Caki2 (cell line): Measurements from ENCODE around the gene CELSR3. TPM values are rescaled to one million over a fixed set of nuclear protein-coding genes. Genes with fewer than 3 reads are reported as not detected.

Experiments
- DNase-seq: peaks from one replicate; pipeline ENCODE4 v3.0.0-alpha.2; 2015; ENCODE audit warnings: low read depth
- in situ Hi-C: cut with HindIII; loops from 2 replicates; pipeline ENCODE4 v1.10.0; 2016; ENCODE audit warnings: low sequenced_read_pairs, low pct_unique_long_range_greater_than_20kb, mixed read lengths
- total RNA-seq: library from RNA; depleted of rRNA; stranded (reverse); fragments of >200 nt; shearing (Covaris generic); gene quantifications from 2 replicates; pipeline ENCODE4 v1.2.3, GENCODE V29; 2014; ENCODE audit warnings: low replicate concordance

The CELSR3 gene
- total RNA-seq, 1 experiment from 2014 or later: 3.6 TPM

DNA sequence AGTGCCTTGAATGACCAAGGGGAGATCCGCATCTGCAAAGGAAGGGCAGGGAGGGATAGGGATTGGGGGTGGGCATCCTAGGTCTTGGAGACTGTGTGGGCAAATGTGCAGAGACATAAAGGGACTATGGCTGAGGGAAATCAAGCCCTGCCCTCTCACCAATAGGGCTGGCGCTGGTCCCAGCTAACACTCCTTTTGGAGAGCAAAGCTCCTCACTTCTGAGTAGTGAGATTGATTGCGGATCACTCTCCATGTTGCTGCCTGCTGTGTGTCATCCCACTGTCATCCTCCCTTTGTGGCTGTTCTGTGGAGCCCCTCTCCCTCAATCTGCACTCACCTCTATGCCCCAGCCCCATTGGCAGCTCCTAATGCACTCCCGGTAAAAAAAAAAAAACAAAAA is 2.2 kb upstream of the CELSR3 start:
- in situ Hi-C loops: no loop called here

DNA sequence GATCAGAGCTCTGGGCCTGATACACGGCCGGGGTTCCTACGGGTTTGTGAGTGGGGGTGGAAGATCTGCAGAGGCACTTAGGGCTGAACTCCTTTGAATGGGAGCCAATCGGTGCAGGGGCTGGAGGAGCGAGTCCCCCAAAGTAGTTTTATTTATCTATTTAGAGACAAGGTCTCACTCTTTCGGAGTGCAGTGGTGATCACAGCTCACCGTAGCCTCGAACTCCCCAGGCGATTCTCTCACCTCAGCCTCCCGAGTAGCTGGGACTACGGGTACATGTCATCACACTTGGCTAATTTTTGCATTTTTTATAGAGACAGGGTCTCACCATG is 1.6 kb upstream of the CELSR3 start:
- DNase-seq: no peak
- in situ Hi-C loops: no loop called here

More for the DNA sequence above, 2.2 kb upstream of the CELSR3 start:
- DNase-seq: no peak

DNA sequence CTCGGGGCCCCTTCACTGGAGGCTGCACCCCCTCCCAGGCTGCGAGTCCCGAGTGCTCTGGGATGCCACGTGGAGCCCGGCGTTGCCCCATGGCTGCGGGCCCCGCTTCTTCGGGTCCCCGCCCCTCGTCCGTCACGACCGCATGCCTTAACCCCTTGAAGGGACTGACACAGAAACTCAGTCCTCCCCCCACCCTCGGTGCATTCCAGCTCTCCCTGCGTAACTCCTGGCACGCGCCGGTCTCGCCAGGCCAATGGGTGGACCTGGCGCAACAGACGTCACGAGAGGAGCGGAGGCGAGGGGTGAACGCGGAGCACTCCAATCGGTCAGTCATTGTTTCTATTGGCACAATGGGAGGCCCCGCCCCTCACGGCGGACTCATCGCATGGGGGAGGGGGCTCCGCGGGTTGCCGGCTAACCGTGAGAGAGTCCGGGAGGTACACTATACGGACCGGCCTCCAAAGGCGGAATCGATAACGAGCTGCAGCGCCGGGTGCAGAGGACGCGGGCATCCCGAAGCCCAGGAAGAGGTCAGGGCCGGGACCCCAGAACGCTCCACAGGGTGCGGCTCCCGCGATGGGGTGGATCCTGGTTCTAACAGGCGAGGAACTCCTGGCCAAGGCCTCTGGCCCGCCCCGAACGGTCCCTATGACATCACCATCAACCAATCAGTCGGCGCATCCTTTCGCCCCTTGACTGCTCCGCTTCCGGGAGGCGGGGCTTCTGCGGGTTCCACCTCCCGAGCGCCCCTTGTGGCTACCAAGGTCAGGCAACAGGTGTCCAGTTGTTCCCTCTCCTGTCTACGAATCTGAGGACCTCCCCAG is 1.0 kb upstream of the CELSR3 start:
- in situ Hi-C loops: no loop called here
- peak; percentile 99 for DNase-seq

DNA sequence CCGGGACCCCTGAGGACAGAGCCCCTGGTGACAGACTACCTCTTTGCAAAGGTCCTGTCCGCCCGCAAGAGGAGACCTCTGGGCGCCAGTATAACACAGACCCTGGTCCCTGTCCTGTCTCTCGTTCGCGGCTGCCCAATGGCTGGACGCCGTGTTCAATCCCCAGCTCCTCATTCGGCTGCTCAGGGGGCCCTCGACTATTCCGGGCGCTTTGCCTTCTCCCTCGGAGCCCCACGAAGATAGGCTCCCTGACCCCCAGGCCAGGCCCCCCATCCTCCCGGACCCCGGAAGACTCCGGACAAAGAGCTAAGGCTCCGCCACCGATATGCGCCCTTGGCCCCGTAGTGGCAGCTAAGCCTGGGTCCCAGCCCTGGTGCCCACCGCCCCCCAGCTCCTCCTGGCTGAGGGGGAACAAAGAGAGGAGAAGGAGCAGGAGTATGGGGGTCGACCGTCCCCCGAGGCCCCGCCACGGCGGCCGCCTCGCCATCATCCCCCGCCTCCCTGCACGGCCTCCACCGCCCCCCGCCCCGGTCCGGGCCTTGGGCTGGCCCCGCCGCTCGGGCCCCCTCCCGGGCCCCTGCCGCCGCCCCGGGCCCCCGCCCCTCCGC is 437 bp downstream of the CELSR3 start:
- in situ Hi-C loops: no loop called here
- DNase-seq: no peak

DNA sequence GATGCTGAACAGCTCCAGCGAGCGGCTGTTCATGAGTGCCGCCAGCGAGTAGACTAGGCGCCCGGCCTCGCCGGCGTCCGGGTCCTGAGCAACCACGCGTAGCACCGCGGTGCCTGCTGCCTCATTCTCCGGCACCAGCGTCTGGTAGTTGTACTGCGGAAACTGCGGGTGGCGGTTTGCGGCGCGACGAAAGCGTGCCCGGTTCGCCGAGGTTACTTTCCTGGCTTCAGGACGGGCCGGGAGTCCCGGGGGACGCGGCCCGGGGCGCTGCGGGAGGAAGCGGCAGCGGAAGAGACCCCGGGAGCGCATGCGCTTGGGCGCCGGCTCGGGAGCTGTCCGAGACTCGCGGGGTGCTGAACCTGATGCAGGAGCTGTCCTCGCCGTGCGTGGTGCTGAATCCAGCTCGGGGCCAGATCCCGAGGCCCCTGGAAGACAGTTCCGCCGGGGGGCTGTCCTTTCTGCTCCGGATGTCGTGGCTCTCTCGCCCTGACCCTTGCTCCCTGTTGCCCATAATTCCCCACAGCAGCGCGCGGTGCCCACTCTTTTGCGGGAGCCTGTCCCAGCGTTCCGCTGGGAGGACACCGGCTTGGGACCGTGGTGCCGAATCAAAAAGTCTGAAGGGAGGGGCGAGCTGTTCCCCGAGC is 1.1 kb downstream of the CELSR3 start:
- peak; percentile 74 for DNase-seq
- in situ Hi-C loops: no loop called here

DNA sequence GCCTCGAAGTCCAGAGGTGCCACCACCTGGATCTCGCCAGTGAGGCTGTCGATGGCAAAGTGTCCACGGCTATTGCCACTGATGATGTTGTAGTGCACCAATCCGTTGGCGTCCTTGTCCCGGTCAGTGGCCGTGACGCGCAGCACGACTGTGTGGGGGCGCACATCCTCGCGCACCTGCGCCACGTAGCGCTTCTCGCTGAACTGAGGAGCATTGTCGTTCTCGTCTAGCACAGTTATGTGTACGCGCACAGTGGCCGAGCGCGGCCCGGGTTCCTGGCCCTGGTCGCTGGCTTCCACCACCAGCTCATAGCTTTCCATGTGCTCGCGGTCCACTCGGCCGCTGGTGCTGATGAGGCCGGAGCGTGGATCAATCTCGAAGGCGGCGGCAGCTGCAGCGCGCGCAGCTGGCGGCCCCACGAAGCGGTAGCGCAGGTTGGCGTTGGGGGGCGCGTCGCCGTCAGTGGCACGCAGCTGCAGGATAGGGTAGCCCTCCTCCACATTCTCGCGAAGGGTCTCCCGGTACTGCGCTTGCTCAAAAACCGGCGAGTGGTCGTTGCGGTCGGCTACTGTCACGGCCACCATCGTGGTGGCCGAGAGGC is 1.8 kb downstream of the CELSR3 start:
- DNase-seq: no peak
- in situ Hi-C loops: no loop called here

DNA sequence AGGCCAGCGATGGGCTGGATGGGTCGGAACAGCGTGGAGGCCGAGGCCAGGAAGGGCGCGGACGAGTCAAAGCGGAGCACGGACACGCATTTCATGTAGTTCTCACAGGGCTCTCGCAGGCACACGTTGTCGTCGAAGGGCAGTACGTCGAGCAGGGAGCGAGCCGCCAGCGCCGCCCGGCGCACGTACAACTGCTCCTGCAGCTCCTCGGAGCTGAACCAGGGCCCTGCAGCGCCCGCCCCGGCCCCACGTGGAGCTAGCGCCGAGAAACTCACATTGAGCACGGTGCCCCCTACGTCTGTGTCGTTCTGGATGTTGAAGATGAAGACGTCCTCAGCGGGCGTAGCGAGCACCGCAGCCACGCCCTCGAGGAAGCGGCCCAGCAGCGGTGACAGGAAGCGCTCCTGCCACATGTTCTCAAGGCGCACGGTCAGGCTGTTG is 5.8 kb downstream of the CELSR3 start:
- in situ Hi-C loops: no loop called here
- no peak for DNase-seq

DNA sequence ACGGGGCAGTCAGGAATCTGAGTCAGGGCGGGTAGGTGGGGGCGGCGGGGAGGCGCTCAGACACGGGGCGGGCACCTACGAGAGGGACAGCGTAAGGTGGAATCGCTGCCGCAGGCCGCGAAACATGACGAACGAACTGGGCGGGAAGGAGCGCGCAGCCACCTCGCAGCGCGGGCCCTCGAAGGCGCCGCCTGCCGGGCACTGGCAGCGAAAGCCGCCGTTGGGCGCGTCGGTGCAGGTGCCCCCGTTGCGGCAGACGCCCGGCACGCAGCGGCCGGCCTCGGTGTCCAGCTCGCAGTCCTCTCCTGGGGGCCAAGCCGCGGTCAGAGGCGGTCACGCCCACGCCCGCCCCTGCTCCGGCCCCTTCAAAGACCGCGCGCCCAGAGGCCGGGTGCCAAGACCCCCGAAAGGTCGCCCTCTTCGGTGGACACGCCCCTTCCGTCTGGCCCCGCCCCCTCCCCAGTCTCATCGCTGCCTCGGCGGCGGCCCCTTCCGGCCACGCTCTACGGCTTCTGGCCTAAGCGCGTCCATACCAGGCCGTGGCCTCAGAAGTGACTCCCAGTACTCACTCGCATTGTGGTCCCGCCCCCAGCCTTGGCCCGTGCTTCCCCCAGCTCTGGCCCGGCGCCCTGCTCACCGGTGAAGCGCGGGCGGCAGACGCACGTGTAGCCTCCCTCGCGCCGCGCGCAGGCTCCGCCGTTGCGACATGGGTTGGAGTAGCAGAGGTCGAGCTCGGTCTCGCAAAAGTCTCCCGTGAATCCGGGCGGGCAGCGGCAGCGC is 6.4 kb downstream of the CELSR3 start:
- in situ Hi-C loops: no loop called here
- DNase-seq: peak; percentile 86

DNA sequence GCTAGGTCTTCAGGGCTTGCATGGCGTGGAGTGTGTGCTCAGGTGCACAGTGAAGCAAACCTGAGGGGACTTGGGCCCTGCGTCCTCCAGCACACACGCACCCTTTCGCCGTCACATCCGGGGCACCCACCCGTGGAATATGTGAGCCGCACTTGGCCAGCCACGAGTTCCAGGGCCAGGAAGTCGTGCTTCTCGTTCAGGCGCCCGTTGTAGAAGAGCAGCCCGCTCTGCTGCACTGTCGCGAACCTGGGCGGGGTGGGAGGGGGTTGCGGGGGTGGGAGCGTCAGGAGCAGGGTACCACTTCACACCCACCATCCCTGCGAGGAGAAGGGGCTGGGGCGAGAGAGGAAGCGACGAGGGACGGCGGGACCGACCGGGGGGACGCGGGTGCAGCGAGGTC is 7.1 kb downstream of the CELSR3 start:
- no peak for DNase-seq
- in situ Hi-C loops: no loop called here

DNA sequence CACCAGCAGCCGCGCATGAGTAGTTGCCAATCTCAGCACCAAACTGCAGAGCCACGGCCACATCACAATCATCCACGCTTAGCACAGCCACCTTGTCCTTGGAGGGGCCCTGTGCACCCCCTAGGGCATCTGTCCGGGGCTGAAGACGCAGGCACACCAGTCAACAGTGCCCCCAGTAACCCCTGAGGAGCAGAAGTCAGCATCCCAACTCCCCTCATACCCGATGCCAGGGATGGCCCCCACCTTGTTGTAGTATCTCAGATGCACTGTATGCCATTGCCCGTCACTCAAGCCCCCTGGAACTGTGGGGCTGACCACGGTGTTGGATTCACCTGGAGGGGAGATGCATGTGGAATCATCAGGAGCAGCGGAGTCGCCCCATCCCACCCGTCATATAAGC is 7.6 kb downstream of the CELSR3 start:
- DNase-seq: no peak
- in situ Hi-C loops: no loop called here

DNA sequence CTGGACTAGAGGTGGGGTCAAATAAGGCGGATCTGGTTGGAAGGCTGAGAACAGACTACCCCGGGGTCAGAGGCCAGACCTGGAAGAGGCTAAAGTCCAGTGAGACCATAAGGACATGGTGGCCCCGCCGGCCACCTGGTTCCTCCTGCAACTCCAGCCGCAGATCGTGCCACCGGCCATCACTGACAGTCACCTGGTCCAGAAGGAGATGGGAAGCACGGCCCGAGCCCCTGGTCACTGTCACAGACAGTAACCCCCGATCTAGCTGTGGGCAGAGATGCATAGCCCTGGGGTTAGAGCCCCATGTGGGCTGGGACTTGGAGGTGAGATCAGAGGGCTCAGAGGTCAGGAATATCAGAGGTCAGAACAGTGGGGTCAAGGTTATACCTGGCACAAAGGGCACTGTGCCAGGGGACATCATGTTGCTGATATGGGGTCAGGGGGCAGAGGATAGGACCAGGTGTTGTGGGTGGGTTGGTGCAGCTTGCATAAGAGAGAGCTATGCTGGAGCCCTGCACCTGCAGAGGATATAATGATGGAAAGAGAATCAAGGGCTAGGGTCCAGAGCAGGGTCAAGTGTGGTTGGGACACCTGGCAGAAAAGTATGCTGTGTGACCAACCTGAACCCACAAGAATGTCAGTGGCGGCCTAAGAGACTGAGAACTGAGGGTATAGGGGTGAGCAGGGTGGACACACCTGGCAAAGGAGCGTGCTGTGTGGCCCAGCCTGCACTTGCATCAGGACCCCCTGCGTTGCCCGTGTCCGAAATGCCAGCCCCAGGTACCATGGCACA is 9.6 kb downstream of the CELSR3 start:
- in situ Hi-C loops: no loop called here
- DNase-seq: no peak

DNA sequence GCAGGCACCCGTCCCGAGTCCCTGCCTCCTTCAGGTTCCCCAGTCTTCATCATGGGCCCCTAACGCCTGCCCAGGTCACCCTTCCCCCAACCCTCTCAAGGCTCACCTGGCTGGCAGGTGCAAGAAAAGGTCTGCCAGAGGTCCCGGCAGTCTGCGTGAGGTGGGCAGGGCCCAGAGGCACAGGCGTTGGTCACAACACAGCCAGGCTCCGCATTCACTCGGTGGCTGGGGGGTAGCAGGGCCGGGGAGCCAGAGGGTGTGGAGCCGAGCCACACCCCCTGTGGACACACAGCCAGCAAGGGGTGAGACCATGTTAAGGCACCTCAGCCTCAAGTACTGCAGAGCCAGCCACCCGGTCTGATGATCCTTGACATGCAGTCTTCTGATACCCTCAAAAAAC is 10.9 kb downstream of the CELSR3 start:
- no peak for DNase-seq
- in situ Hi-C loops: no loop called here

DNA sequence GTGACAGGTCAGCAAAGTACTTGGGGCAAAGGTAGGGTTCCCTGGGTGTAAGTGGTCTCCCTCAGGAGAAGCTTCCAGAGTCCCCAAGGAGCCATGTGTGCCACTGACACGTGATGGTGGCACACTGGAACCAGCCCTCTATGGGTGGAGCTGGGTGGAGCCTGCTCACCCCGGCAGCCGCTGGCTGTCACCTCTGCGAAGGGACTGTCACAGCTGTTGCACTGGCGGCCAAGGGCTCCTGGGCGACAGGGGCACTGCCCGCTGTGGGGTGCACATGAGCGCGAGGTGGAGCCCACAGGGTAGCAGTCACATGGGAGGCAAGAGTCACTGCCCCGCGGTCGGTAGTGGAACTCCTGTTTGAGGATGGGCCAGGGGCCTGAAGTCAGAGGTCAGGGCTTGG is 12.0 kb downstream of the CELSR3 start:
- in situ Hi-C loops: no loop called here
- DNase-seq: no peak

DNA sequence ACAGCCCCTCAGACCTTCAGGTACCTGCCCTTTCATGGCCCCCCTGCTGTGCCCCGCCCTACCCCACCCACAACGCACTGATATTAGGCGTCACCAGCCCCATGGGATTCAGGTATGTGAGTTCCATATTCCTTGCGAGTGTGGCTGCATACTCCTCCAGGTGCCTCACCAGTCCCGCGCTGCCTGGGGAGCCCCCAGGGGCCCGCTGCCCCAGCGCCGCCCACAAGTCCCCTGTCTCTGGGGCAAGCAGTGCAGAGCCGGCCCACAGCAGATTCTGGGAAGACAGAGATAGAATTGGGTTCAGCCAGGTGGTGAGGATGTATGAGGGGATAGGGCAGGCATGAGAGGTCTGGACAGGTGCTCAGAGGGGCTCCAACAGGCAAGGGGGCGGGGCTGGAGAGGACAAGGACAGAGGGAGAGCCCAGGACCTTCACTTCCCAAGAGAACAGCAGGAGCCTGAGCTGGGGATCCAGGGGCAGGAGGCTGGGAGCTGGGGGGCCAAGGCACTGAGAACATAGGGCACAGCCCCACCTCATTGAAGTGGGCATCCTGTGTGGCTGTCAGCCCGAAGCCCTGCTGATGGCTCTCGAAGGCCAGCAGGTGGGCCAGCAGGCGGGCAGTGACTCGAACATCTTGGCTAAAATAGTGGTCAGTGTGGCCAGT is 14.4 kb downstream of the CELSR3 start:
- no peak for DNase-seq
- in situ Hi-C loops: no loop called here

DNA sequence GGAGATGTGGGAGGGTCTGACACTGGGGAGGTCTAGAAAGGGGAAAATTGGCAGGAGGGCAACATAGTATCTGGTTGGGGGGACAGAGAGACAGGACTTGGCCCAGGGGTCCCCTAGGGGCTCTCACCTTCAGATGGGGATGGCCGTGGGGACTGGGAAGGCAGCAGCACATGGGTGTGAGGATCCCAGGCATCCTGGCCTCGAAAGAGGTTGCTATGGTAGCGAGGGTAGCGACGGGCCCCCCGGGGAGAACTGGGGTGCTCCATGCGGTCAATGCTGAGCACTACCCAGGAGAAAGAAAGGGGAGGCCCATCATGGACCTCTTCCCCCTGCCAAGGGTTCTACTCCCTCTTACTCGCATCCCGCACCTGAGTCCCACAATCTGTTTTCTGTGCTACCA is 15.0 kb downstream of the CELSR3 start:
- in situ Hi-C loops: no loop called here
- no peak for DNase-seq

DNA sequence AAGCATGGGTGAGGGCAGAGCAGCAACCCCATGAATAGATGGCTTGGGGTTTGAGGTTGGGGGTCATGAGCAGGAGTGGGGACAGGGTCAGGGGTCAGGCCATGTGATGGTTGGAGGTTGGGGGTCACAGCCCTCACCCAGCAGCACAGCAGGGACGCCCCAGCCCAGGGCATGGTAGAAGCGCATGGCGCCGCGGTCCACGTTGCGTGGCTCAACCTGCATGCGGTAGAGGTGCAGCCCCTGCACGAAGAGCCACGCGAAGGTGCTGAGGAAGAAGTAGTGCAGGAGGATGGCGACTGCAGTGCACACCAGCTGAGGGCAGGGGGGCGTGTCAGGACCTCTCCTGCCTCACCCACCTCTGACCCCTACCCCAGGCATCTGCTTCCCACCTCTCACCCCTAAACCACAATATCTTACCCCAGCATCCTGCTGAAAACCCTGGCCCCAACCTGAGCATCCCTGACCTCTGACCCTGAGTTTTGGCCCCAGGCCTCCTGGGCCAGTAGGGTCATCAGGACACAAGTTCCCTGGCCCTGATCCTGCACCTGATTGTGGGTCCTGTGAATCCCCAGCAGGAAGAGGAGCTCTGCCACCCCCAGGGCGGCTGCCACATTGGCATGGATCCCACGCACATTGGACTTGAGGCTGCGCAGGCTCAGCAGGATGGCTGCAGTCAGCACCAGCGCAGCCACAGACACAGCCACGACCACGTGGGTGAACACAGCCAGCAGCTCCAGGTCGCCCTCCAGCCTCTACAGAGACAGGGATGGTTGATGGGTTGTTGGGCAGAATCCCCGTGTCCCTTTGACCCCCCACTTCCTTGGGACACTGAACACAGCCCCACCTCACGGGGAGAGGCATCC is 17.6 kb downstream of the CELSR3 start:
- no peak for DNase-seq
- in situ Hi-C loops: no loop called here
